ENCODE data around the gene MT1E. TPM values are rescaled to one million over a fixed set of nuclear protein-coding genes. Genes with fewer than 3 reads are reported as not detected.

Gene MT1E
- total and polyA plus RNA-seq, 12 donors, result 31.9 to 268 (median 97.0) TPM

DNA sequence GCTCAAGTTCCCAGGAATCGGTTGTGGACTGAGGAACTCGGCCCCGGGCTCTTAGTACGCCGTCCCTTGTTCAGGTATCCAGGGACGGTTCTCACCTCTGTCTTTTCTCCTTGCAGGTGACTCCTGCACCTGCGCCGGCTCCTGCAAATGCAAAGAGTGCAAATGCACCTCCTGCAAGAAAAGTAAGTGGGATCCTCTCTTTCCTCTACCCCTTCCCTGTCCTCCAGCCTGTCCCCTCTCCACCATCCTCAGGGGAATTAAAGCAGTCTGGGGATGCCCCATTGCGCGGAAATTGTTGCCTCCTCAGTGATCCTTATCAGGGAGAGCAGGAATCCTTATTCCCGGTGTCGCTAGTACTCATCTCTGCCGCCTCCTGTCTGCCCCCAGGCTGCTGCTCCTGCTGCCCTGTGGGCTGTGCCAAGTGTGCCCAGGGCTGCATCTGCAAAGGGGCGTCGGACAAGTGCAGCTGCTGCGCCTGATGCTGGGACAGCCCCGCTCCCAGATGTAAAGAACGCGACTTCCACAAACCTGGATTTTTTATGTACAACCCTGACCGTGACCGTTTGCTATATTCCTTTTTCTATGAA, 16.6 kb upstream of the MT1E start:
- WGBS, 2 donors, result 2 to 9% methylated on average over 21 of the region's 21 CpGs
- Histone ChIP-seq H3K27ac (peak overlapping the region; percentile 84 to 99 (median 93)), H3K4me1 (peaks cover 25 to 68% (median 60%) of the 10 kb centered on the region in 9 donors), H3K27me3 (no peaks in the 10 kb centered on the region), H3K36me3 (no peaks in the 10 kb centered on the region), H3K4me3 (peak overlapping the region; percentile 52 to 78 (median 72)), H3K9me3 (no peaks in the 10 kb centered on the region)
- DNase-seq (no peak), ATAC-seq (peak in 1 of 8 donors; percentile 6)
- intact Hi-C loops (cut with DNase I), result loop anchor here in 7 of 10 donors (1.0 to 5.0 kb wide), 6 partner anchors 16 to 74 kb away; partner anchors contain the start of genes MT1X (in 6 of the 7) and MT1E (in 1 of the 7)
- TF ChIP-seq, protein P1, sequence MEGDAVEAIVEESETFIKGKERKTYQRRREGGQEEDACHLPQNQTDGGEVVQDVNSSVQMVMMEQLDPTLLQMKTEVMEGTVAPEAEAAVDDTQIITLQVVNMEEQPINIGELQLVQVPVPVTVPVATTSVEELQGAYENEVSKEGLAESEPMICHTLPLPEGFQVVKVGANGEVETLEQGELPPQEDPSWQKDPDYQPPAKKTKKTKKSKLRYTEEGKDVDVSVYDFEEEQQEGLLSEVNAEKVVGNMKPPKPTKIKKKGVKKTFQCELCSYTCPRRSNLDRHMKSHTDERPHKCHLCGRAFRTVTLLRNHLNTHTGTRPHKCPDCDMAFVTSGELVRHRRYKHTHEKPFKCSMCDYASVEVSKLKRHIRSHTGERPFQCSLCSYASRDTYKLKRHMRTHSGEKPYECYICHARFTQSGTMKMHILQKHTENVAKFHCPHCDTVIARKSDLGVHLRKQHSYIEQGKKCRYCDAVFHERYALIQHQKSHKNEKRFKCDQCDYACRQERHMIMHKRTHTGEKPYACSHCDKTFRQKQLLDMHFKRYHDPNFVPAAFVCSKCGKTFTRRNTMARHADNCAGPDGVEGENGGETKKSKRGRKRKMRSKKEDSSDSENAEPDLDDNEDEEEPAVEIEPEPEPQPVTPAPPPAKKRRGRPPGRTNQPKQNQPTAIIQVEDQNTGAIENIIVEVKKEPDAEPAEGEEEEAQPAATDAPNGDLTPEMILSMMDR (IDR thresholded peaks at IDR 0.05), result peak in 3 of 9 donors; percentile 25 to 30 (median 29)

DNA sequence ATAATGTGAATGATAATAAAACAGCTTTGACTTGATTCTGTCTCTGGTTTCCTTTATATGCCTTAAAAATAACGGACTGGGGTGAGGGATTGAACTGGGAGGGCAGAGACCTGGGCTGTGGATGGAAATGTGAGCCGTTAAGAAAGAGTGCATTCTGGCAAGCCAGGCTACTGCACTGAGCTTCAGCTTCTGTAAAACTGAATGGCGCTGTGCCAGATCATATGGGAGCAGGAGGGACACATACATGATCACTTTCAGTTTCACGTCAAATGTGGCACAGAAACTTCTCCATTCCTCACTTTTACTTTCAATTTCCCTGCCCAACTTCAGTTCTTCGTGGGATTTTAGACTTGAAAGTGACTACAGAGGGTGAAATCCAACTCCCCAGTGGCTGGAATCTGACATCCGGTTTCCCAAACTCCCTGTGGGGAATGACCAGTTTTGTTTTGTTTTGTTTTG, 16.1 kb upstream of the MT1E start:
- TF ChIP-seq, protein P1 (IDR thresholded peaks at IDR 0.05), result no peak
- Histone ChIP-seq H3K27ac (peak overlapping the region; percentile 84 to 99 (median 93)), H3K27me3 (no peaks in the 10 kb centered on the region), H3K4me3 (peak overlapping the region; percentile 52 to 78 (median 72)), H3K36me3 (no peaks in the 10 kb centered on the region), H3K4me1 (peaks cover 25 to 68% (median 60%) of the 10 kb centered on the region in 9 donors), H3K9me3 (no peaks in the 10 kb centered on the region)
- DNase-seq (peak in 1 of 2 donors; percentile 87), ATAC-seq (peak in 6 of 8 donors; percentile 5 to 39 (median 20))
- 2% methylated on average over 6 of the region's 6 CpGs for WGBS, 2 donors
- intact Hi-C loops (cut with DNase I), result loop anchor here in 7 of 10 donors (2.0 to 5.0 kb wide), 5 partner anchors 15 to 73 kb away; partner anchors contain the start of genes MT1X (in 5 of the 7) and MT1E (in 1 of the 7)

DNA sequence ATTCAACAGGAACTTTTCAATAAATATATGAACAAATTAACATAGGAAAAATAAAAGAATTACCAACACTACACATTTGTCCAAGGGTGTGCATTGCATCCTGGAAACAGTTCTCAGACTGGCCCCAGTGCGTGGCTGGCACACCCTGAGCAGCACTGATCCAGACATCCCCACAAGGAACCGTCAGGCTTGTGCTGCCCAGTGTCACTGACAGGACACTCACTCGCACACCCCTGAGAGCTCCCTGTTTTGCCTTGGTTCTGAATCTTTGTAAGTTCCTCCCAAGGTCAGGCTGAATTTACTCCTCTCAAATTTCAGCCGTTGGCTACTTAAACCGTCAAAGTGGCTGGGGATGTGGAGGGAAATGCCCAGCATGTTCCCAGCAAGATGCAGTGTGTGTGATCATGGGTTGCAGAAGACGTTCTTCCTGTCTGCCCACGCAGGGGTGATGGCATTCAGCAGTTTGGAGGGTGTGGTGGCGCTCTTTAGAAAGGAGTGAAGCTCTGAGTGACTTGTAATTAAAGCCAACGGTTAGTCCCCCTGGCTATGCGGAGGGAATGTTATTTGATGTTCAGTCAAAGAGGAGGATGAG, 15.5 kb upstream of the MT1E start:
- 16 to 24% methylated on average over 10 of the region's 10 CpGs for WGBS, 2 donors
- TF ChIP-seq, protein P1 (IDR thresholded peaks at IDR 0.05), result no peak
- Histone ChIP-seq H3K4me3 (peak overlapping the region in 9 of 10 donors; percentile 53 to 78 (median 73)), H3K27me3 (no peaks in the 10 kb centered on the region), H3K27ac (peak overlapping the region; percentile 84 to 99 (median 93)), H3K36me3 (no peaks in the 10 kb centered on the region), H3K4me1 (peaks cover 25 to 68% (median 60%) of the 10 kb centered on the region in 9 donors), H3K9me3 (no peaks in the 10 kb centered on the region)
- intact Hi-C loops (cut with DNase I), result loop anchor here in 1 of 10 donors (2.0 kb wide), 1 partner anchor 15 kb away; the partner anchor contains the start of gene MT1E
- DNase-seq (no peak), ATAC-seq (peak in 4 of 8 donors; percentile 9 to 20 (median 14))

DNA sequence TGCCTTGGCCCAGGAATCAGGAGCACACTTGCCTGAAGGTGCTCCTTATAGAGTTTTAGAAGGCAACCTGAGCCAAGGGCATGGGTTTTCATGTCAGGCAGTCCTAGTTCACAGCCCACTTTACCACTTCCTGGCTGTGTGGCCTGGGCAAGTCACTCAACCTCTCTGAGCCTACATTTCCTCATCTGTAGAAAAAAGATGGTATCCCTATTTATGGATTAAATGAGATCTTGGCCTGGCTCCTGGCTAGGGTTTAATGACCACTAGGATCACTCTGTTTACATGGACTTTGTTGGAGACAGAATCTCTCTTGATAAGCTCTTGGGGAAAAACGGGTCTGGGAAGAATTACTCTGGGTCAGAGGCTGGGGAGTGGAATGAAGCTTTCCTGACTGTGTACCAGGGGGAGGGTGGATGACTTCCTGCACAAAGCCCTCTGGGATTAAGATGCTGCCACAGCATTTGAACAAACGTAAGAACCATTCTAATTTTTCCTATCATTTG, 14.9 kb upstream of the MT1E start:
- TF ChIP-seq, protein P1 (IDR thresholded peaks at IDR 0.05), result no peak
- intact Hi-C loops (cut with DNase I), result loop anchor here in 2 of 10 donors (1.0 to 2.0 kb wide), 2 partner anchors 14 to 15 kb away; partner anchors contain the start of gene MT1E (in 2 of the 2)
- H3K4me3 ChIP-seq, result peak overlapping the region in 4 of 10 donors; percentile 53 to 78 (median 74)
- peaks cover 25 to 66% (median 60%) of the 10 kb centered on the region in 9 donors for H3K4me1 ChIP-seq
- DNase-seq, result peak in 1 of 2 donors; percentile 52
- WGBS, 2 donors, result 16 to 52% methylated on average over 2 of the region's 2 CpGs
- ATAC-seq, result peak in 2 of 8 donors; percentile 4
- peak overlapping the region; percentile 84 to 99 (median 93) for H3K27ac ChIP-seq
- no peaks in the 10 kb centered on the region for H3K27me3 ChIP-seq
- H3K9me3 ChIP-seq, result no peaks in the 10 kb centered on the region
- H3K36me3 ChIP-seq, result no peaks in the 10 kb centered on the region
